GM18499 (cell line): ENCODE results near the gene GNPTAB.
"Not testable (repeated sequence)": the region's sequence is repeated elsewhere in the genome, so short reads cannot be mapped to it uniquely, and the experiment has no call there.

Experiments
- ATAC-seq: cut with Tn5 transposase; IDR thresholded peaks from one replicate; pipeline ENCODE4 v1.9.1; 2021; ENCODE audit warnings: moderate number of reproducible peaks; ENCODE audit not compliant: insufficient read depth, unreplicated experiment

Gene GNPTAB

DNA sequence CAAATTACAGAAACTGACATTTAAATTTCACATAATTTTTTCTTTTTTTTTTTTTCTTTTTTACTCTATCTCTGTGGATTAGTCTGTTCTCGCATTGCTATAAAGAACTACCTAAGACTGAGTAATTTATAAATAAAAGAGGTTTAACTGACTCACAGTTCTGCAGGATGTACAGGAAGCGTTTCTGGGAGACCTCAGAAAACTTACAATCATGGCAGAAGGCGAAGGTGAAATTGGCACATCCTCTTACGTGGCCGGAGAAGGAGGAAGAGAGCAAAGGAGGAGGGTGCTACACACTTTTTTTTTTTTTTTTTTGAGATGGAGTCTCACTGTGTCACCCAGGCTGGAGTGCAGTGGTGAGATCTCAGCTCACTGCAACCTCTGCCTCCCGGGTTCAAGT is 19.4 kb downstream of the GNPTAB start:
- ATAC-seq, result not testable (repeated sequence)

DNA sequence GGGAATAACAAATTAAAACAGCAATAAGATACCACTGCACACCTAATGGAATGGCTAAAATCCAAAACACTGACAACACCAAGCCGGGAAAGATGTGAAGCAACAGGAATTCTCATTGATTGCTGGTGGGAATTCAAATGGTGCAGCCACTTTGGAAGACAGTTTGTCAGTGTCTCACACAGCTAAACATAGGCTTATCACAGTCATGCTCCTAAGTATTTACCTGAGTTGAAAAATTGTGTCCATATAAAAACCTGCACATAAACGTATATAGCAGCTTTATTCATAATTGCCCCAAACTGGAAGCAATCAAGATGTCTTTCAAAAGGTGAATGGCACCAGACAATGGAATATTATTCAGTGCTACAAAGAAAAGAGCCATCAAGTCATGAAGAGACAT is 21.6 kb downstream of the GNPTAB start:
- no peak for ATAC-seq

GRCh38 chr12:101806265-101806664 is 24.5 kb downstream of the GNPTAB start:
- ATAC-seq, result no peak

GRCh38 chr12:101804409-101804808 is 26.4 kb downstream of the GNPTAB start:
- no peak for ATAC-seq

GRCh38 chr12:101803978-101804377 is 26.8 kb downstream of the GNPTAB start:
- ATAC-seq, result no peak

DNA sequence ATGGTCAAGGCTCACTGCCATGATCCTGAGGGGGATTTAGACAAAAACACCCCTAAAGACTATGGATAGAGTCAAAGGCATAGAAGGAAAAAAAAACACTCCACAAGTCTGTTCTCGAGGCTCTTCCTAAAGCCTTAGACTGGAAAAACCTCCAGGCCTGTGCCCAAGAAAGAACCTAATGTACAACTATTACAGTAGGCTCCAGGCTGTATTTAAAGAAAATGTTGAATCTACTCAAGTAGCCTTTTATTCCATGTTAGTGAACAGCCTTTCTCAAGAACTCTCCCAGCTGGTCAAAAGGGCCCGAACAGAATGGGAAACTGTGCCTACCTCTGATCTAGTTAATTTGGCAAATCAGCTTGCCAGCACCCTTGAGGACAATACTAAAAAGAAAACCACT is 28.3 kb downstream of the GNPTAB start:
- no peak for ATAC-seq

DNA sequence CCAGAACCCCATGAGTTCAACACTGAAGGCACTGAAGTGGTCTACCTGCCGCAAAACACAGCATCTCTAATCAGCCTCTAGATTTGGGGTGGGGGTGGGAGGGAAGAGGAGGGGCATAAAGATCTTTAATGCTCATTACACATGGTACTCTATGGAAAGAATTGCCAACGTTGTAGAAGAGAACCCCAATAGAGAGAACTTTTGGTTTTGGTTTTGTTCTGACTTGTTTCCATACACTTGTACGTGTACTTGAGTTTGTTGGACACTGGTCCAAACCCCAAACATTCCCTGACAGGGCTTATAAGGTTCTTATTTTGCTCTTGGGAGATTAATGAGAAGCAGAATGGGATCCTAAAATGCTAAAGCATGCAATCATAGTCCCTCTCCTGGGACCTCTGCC is 31.0 kb downstream of the GNPTAB start:
- no peak for ATAC-seq

- ATAC-seq, result no peak
Observed at GRCh38 chr12:101795786-101796185, 35.0 kb downstream of the GNPTAB start.

DNA sequence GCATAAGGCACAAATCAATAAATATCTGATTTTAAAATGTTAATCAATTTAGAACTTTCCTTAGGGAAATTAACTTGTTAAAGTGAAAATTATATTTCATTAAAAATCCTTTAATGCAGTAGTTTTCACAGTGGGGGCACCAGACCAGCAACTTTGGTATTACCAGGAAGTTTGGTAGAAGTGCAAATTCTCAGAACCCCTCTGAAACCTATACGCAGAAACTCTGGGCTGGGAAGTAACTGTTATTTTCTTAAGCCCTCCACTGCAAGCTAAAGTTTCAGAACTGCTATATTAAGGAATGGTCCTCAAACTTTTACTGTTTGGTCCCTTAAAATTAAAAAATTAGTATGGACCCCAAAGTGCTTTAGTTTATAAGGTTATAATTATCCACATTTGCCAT is 35.7 kb downstream of the GNPTAB start:
- ATAC-seq, result no peak

DNA sequence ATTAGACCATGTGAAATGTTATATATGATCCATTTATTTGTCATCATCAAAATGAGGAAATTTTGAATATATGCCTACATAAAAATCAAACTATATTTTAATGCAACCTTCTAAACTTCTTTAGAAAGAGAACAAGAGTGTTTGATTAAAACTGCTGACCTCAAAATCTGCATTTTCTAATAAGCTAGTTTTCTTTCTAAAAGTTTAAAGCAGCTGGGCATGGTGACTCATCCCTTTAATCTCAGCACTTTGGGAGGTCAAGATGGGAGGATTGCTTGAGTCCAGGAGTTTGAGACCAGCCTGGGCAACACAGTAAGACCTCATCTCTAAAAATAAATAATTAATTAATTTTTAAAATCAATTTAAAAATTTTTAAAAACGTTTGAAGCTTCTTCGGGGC is 36.2 kb downstream of the GNPTAB start:
- ATAC-seq, result no peak

DNA sequence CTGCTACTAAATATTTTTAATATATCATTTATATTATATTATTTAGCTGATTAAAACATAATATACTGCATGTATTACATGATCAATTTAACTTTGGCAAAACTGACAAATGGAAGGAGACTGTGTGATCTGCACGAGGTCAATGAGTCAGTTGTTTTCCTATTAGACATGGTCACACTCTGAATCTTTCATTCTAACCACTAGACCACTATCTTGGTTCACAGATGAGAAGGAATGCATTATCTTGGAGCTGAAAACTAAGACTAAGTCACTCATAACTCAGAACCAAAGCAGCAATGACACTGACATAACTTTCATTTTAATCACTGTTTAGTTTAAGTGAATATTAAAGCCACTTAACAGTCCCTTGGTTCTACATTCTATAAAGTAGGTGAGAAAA is 37.4 kb downstream of the GNPTAB start:
- ATAC-seq, result peak; percentile 69

- no peak for ATAC-seq
Observed at GRCh38 chr12:101792046-101792931, 38.5 kb downstream of the GNPTAB start.

DNA sequence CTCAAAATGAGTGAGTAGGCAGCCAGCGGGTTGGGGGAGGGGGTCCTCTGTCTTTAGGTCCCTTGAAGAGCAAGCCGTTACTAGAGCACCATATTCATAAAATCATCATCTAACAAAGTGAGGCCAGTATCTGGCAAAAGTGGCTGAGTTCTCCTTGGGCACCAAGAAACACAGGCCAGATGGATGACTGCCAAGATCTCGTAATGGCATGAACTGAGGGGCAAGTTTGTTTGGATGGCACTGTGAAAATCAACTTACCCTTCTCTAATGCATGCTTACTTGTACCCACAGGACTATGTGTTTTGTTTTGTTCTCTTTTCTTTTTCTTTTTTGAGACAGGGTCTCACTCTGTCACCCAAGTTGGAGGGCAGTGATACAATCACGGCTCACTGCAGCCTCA is 41.6 kb downstream of the GNPTAB start:
- no peak for ATAC-seq

- ATAC-seq, result no peak
Observed at GRCh38 chr12:101785671-101786070, 45.1 kb downstream of the GNPTAB start.

DNA sequence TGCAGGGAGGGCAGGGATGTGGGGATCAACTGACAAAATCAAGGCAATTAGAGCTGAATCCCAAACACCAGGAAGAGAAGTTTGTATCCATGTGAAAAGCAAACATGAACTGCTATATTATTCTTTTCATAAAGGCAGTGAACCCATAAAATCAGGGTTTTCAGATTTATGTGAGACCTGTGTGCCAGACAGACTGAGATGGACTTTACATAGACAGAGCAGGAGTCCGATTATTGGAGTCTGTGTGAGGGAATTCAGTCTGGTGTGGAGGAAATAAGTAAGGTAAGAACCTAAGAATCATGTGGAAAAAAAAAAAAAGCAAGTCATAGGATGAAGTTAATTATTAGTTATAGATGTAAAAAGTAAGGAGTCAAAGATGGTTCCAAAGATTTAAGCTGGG is 46.4 kb downstream of the GNPTAB start:
- no peak for ATAC-seq

DNA sequence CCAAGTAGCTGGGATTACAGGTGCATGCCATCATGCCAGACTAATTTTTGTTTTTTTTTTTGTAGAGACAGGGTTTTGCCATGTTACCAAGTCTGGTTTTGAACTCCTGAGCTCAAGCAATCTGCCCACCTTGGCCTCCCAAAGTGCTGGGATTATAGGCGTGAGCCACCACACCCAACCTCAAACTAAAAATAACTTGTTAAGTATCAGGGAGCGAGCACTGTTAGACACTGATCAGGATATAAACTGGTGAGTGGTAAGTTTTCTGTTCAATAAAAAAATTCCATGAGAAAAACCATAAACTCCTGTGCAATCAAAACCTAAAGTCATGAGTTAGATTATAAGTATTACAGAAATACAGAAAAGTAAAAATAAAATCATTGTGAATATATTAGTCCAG is 46.9 kb downstream of the GNPTAB start:
- ATAC-seq, result no peak

DNA sequence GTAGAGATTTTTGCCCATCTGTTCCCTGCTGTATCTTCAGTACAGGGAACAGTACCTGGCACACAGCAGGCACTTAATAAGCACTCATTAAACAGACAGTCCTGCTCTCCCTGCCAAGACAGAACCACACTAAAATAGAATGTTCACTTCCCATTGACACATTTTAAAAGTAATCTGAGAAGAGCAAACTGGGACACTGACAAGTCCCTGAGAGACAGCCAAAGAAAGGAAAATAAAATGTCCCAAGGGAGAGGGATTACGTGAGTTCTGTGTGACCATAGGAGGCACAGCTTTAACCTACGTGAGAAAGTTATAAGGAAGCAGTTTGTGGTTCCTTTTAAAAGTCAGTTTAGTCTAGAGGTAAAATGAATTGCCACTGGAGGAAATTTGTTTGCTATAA is 47.6 kb downstream of the GNPTAB start:
- ATAC-seq, result no peak

DNA sequence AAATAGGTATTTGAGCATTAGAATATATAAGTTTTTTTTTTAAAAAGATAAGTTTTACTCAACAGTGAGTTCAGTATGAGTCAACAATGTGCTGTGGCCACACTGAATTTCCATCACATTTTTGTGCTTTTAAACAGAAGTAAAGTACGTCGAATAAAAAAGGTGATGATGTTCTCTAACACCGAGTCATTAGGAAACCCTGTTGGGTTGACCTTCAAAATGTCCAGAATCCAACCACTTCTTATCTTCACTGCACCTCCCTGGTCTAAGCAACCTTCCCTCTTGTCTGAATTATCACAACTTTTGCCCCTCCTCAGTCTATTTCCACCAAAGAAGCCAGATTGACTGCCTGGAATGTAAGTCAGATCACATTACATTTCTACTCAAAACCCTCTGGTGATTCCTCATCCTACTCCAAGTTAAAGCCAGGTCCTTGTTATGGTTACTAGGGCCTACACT is 48.5 kb downstream of the GNPTAB start:
- no peak for ATAC-seq

DNA sequence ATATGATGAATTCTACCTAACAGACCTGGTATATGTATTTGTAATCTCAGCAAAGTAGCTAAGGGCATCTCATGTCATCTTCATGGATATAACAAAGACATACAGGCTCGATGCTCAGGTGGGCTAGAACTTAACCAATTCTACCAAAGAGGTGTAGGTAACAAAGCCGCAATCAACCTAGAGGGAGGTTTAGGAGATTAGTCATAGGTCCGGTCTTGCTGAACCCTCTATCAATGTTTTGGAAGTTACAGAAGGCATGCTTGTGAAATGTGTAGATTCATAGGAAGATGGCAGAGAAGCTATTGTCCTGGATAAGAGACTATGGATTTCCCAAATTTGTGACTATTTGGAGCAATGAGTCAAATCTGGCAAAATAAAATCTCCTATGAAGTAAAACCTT is 48.9 kb downstream of the GNPTAB start:
- ATAC-seq, result no peak

- ATAC-seq, result no peak
Observed at GRCh38 chr12:101780599-101780998, 50.2 kb downstream of the GNPTAB start.

GRCh38 chr12:101779626-101780025 is 51.1 kb downstream of the GNPTAB start:
- ATAC-seq, result no peak

DNA sequence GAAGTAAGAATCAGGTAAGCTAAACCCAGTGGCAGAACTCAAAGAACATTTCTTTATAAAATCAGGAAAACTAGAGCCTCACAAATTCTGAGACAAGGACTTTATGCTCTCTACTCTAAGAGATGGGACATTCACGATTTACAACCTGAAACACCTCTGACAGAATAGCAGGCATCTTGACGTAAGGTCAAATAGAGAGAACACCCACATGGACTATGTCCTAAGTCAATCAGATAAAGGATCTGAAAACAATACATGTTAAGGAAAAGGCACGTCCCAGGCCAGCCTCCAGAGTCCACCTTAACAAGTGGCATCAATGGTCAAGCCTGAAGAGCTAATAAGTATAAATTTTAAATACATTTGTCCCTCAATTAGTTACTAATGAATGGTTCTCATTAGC is 51.6 kb downstream of the GNPTAB start:
- no peak for ATAC-seq
